ENCODE results near the gene SLC38A8. TPM values are rescaled to one million over a fixed set of nuclear protein-coding genes. Genes with fewer than 3 reads are reported as not detected.

SLC38A8 gene
- total RNA-seq, 2 experiments from 2014 or later: not detected

DNA sequence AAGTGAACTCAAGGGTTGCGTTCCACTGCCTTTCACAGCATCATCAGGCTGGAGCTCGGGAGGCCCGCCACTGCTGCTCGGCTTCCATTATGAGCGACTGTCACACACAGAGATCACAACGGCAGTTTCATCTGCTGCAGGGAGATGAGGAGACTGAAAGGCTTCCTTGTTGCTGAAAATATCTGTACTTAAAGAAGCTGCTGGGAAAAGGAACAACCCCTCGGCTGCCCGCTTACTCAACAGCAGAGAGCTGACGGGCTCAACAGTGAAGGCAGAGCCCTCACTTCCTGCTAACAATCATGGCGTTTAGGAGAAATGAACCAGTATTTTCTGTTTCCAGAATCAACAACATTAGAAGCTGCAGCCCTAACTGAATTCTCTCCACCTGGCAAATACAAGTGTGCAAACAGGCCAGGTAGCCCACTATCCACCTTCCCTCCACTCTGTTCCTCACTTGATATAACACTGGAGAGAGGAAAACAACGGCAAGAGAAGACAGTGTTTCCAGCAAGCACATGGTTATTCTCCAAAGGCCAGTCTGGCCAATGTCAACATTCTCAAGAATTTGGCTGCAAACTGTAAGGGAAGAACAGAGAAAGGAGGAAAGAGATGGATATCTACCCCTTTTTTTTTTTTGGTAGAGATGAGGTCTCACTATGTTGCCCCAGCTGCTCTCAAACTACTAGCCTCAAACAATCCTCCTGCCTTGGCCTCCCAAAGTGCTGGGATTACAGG is 40.4 kb upstream of the SLC38A8 start:
- Histone ChIP-seq H3K4me1 (ENCODE audit: insufficient read depth, low read length, poor library complexity, severe bottlenecking) (peaks cover 35% of the 10 kb centered on the region), H3K4me2 (ENCODE audit: low read length) (no peak overlapping the region), H3K4me3 (ENCODE audit: low read depth, low read length, poor library complexity, severe bottlenecking) (no peak overlapping the region), H4K20me1 (ENCODE audit: insufficient read depth, low read length) (0 out of 2 replicates have a peak, but pooled peaks cover 3% of the 10 kb centered on the region), H3K9me3 (ENCODE audit: low read length) (no peaks in the 10 kb centered on the region), H3K36me3 (ENCODE audit: insufficient read depth, low read length) (peaks cover 84% of the 10 kb centered on the region), H3K79me2 (ENCODE audit: insufficient read depth, low read depth, low read length) (no peaks in the 10 kb centered on the region), H3K9me2 (ENCODE audit: insufficient read depth, low read length) (no peaks in the 10 kb centered on the region), H3K27ac (ENCODE audit: low read depth, low read length, poor library complexity, severe bottlenecking) (no peak overlapping the region), H2AFZ (ENCODE audit: low read length) (no peak overlapping the region)
- intact Hi-C loops (cut with micrococcal nuclease; ENCODE audit: unreplicated experiment): no loop called here
- no peak for TF ChIP-seq EZH2phosphoT487 (IDR thresholded peaks at IDR 0.05; ENCODE audit: borderline replicate concordance, low read depth, low read length)
- no TSS peak for BruUV-seq (replicated peaks)
- ChIA-PET CTCF (ENCODE audit: unreplicated experiment) (no interaction called here), POLR2A (interaction anchor here (0.9 kb wide), 1 partner anchor 93 kb away, joined by 3 read pairs; no protein-coding TSS in a partner anchor)
- DNase-seq (ENCODE audit: low spot score): no peak

GRCh38 chr16:84082110-84082509 is 39.5 kb upstream of the SLC38A8 start:
- Histone ChIP-seq H3K9me3 (ENCODE audit: low read length) (no peaks in the 10 kb centered on the region), H3K36me3 (ENCODE audit: insufficient read depth, low read length) (peaks cover 84% of the 10 kb centered on the region), H3K79me2 (ENCODE audit: insufficient read depth, low read depth, low read length) (0 out of 2 replicates have a peak, but pooled peaks cover 3% of the 10 kb centered on the region), H3K4me2 (ENCODE audit: low read length) (no peak overlapping the region), H3K27ac (ENCODE audit: low read depth, low read length, poor library complexity, severe bottlenecking) (no peak overlapping the region), H3K9me2 (ENCODE audit: insufficient read depth, low read length) (no peaks in the 10 kb centered on the region), H3K4me1 (ENCODE audit: insufficient read depth, low read length, poor library complexity, severe bottlenecking) (peaks cover 26% of the 10 kb centered on the region), H3K4me3 (ENCODE audit: low read depth, low read length, poor library complexity, severe bottlenecking) (no peak overlapping the region), H4K20me1 (ENCODE audit: insufficient read depth, low read length) (0 out of 2 replicates have a peak, but pooled peaks cover 3% of the 10 kb centered on the region), H2AFZ (ENCODE audit: low read length) (no peak overlapping the region)
- TF ChIP-seq EZH2phosphoT487 (IDR thresholded peaks at IDR 0.05; ENCODE audit: borderline replicate concordance, low read depth, low read length): no peak
- TF ChIP-seq, protein P1, sequence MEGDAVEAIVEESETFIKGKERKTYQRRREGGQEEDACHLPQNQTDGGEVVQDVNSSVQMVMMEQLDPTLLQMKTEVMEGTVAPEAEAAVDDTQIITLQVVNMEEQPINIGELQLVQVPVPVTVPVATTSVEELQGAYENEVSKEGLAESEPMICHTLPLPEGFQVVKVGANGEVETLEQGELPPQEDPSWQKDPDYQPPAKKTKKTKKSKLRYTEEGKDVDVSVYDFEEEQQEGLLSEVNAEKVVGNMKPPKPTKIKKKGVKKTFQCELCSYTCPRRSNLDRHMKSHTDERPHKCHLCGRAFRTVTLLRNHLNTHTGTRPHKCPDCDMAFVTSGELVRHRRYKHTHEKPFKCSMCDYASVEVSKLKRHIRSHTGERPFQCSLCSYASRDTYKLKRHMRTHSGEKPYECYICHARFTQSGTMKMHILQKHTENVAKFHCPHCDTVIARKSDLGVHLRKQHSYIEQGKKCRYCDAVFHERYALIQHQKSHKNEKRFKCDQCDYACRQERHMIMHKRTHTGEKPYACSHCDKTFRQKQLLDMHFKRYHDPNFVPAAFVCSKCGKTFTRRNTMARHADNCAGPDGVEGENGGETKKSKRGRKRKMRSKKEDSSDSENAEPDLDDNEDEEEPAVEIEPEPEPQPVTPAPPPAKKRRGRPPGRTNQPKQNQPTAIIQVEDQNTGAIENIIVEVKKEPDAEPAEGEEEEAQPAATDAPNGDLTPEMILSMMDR (conservative IDR thresholded peaks at IDR 0.05; ENCODE audit: low read length): no peak
- POLR2A ChIA-PET: no interaction called here
- intact Hi-C loops (cut with micrococcal nuclease; ENCODE audit: unreplicated experiment): no loop called here
- BruUV-seq (replicated peaks): no TSS peak
- CTCF ChIA-PET (ENCODE audit: unreplicated experiment): no interaction called here
- DNase-seq (ENCODE audit: low spot score): no peak

DNA sequence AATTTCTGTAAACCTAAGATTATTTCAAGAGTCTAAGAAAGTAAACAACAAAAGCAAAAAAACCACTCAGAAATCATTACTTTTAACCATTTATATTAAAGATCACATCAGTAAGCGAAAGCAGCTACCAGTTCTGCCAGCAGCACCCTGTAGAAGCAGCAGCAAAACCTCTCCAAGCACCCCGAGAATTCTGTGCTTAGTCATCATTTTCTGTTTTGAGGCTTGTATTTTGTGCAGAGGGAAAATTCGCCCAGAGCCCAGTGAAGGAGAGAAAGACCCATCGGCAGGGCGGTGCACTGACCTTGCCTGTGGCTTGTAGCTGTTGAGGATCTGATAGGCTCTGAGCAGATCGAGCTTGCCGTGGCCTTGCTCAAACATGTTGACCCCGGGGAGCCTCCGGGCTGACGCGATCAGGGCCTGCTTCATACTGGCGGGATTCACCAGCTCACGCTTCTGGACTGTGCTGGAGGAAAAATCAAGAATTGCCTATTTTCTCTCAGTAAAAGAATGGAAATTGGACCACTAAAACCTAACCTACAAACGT is 38.9 kb upstream of the SLC38A8 start:
- BruUV-seq (replicated peaks): no TSS peak
- peaks cover 20% of the 10 kb centered on the region for H3K4me1 ChIP-seq (ENCODE audit: insufficient read depth, low read length, poor library complexity, severe bottlenecking)
- no peak for DNase-seq (ENCODE audit: low spot score)
- H4K20me1 ChIP-seq (ENCODE audit: insufficient read depth, low read length): 0 out of 2 replicates have a peak, but pooled peaks cover 3% of the 10 kb centered on the region
- H3K79me2 ChIP-seq (ENCODE audit: insufficient read depth, low read depth, low read length): 0 out of 2 replicates have a peak, but pooled peaks cover 3% of the 10 kb centered on the region
- CTCF ChIA-PET (ENCODE audit: unreplicated experiment): no interaction called here
- no peaks in the 10 kb centered on the region for H3K9me2 ChIP-seq (ENCODE audit: insufficient read depth, low read length)
- TF ChIP-seq EZH2phosphoT487 (IDR thresholded peaks at IDR 0.05; ENCODE audit: borderline replicate concordance, low read depth, low read length): no peak
- TF ChIP-seq, protein P1 (conservative IDR thresholded peaks at IDR 0.05; ENCODE audit: low read length): no peak
- H3K9me3 ChIP-seq (ENCODE audit: low read length): no peaks in the 10 kb centered on the region
- peaks cover 84% of the 10 kb centered on the region for H3K36me3 ChIP-seq (ENCODE audit: insufficient read depth, low read length)
- intact Hi-C loops (cut with micrococcal nuclease; ENCODE audit: unreplicated experiment): no loop called here
- H3K4me2 ChIP-seq (ENCODE audit: low read length): no peak overlapping the region
- H2AFZ ChIP-seq (ENCODE audit: low read length): no peak overlapping the region
- no peak overlapping the region for H3K4me3 ChIP-seq (ENCODE audit: low read depth, low read length, poor library complexity, severe bottlenecking)
- POLR2A ChIA-PET: no interaction called here
- no peak overlapping the region for H3K27ac ChIP-seq (ENCODE audit: low read depth, low read length, poor library complexity, severe bottlenecking)

Data from OCI-LY7 (cell line).